ENCODE results near the gene FBXW10. TPM values are rescaled to one million over a fixed set of nuclear protein-coding genes. Genes with fewer than 3 reads are reported as not detected.
"Not testable (repeated sequence)": the region's sequence is repeated elsewhere in the genome, so short reads cannot be mapped to it uniquely, and the experiment has no call there.

FBXW10 gene
- polyA plus RNA-seq, 4 donors: 0.46 to 1.0 (median 0.61) TPM

- DNase-seq (ENCODE audit: low read depth in 4 of 4, low spot score in 3 of 4): peak; percentile 7 to 36 (median 32)
Measured at GRCh38 chr17:18816489-18817371, 72.9 kb downstream of the FBXW10 start.

DNA sequence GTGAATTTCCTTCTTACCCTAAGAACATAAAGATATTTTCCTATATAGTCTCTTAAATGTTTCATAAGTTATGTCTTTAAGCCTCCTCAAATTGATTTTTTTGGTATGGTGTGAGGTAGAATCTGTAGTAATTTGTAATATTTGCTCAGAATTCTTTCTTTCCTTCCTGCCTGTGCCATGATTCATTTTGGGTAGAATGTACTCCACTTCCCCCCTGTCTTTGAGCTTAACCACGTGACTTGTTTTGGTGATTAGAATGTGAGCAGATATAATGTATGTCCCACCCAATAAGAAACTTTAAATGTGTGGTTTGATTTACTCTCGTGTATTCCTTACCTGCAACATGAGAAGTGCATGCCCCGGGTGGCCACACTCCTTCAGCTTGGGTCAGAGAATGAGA, 77.6 kb downstream of the FBXW10 start:
- DNase-seq (ENCODE audit: low read depth in 4 of 4, low spot score in 3 of 4): not testable (repeated sequence)

- not testable (repeated sequence) for DNase-seq (ENCODE audit: low read depth in 4 of 4, low spot score in 3 of 4)
Measured at GRCh38 chr17:18827613-18828012, 83.8 kb downstream of the FBXW10 start.

Other genes with a start within 250 kb of the FBXW10 start
- not detected for gene TBC1D28, start 99.7 kb upstream of the FBXW10 start, polyA plus RNA-seq (ENCODE audit: insufficient read length in 4 of 4)
- gene FOXO3B, start 61.7 kb upstream of the FBXW10 start, polyA plus RNA-seq (ENCODE audit: insufficient read length in 4 of 4): 1 to 10 TPM; 3.0 to 5.2 (median 4.5) TPM
- gene TVP23B, start 37.1 kb downstream of the FBXW10 start, polyA plus RNA-seq (ENCODE audit: insufficient read length in 4 of 4): 10 to 100 TPM; 45.8 to 54.1 (median 50.9) TPM
- 10 to 100 TPM; 46.6 to 64.1 (median 58.1) TPM for gene PRPSAP2, start 114.1 kb downstream of the FBXW10 start, polyA plus RNA-seq (ENCODE audit: insufficient read length in 4 of 4)
- gene SLC5A10, start 208.1 kb downstream of the FBXW10 start, polyA plus RNA-seq (ENCODE audit: insufficient read length in 4 of 4): under 1 TPM; 0.15 to 0.64 (median 0.35) TPM